K562 (cell line): ENCODE data around the gene CLP1. TPM values are rescaled to one million over a fixed set of nuclear protein-coding genes. Genes with fewer than 3 reads are reported as not detected.

Source experiments
- ATF3 ChIP-seq, 2 experiments: fragments of 450-650 bp in 1 of 2; sonication (generic) in 1 of 2; formaldehyde crosslinking in 1 of 2; IDR thresholded peaks in 1 of 2; conservative IDR thresholded peaks in 1 of 2; 2 replicates each; pipeline versions ENCODE4 v1.6.1 to v1.8.1; 2016 to 2023; ENCODE audit warnings: mild to moderate bottlenecking in 2 of 2, moderate library complexity in 2 of 2, inconsistent platforms in 1 of 2, missing genetic modification reagents in 1 of 2
- CREB3L1 ChIP-seq: fragments of 450-650 bp; IDR thresholded peaks from 2 replicates; pipeline ENCODE4 v1.6.1; 2014; ENCODE audit warnings: low read depth, mild to moderate bottlenecking, moderate library complexity, borderline replicate concordance
- CUX1 ChIP-seq: fragments of 200-800 bp; sonication (Bioruptor generic); IDR thresholded peaks from 2 replicates; pipeline ENCODE4 v1.6.1; 2016; ENCODE audit warnings: missing genetic modification characterization, missing compliant biosample characterization
- DDX20 ChIP-seq: fragments of 450-650 bp; IDR thresholded peaks from 2 replicates; pipeline ENCODE4 v1.6.1; 2016; ENCODE audit warnings: missing genetic modification characterization, low read depth, mild to moderate bottlenecking, missing compliant biosample characterization, moderate library complexity
- ETV5 ChIP-seq: sonication (generic); formaldehyde crosslinking; IDR thresholded peaks from 2 replicates; pipeline ENCODE4 v1.4.0; 2020; ENCODE audit warnings: low read depth, mild to moderate bottlenecking, missing genetic modification reagents
- HES1 ChIP-seq: fragments of 450-650 bp; IDR thresholded peaks from 2 replicates; pipeline ENCODE4 v1.6.1; 2016; ENCODE audit warnings: low read depth, mild to moderate bottlenecking, moderate library complexity
- HMGN3 ChIP-seq: IDR thresholded peaks from 2 replicates; pipeline ENCODE4 v1.6.1; 2011; ENCODE audit warnings: borderline replicate concordance, low read depth, mild to moderate bottlenecking, mixed read lengths, low read length; ENCODE audit not compliant: insufficient read length; ENCODE audit errors: extremely low read depth
- HSF4 ChIP-seq: fragments of 250-450 bp; sonication (Bioruptor Pico); IDR thresholded peaks from 2 replicates; pipeline ENCODE4 v2.1.2; 2022; ENCODE audit warnings: mild to moderate bottlenecking, moderate library complexity, borderline replicate concordance
- NFXL1 ChIP-seq: fragments of 450-650 bp; formaldehyde crosslinking; IDR thresholded peaks from 2 replicates; pipeline ENCODE4 v1.4.0; 2021; ENCODE audit warnings: mild to moderate bottlenecking
- RAD51 ChIP-seq: fragments of 450-650 bp; IDR thresholded peaks from 2 replicates; pipeline ENCODE4 v1.7.1; 2016; ENCODE audit warnings: low read depth, mild to moderate bottlenecking, borderline replicate concordance
- STAT5B ChIP-seq: fragments of 250-450 bp; sonication (Bioruptor Pico); IDR thresholded peaks from 2 replicates; pipeline ENCODE4 v1.8.0; 2021; ENCODE audit warnings: mild to moderate bottlenecking, inconsistent platforms
- TCF7 ChIP-seq: sonication (generic); IDR thresholded peaks from 2 replicates; pipeline ENCODE4 v1.6.1; 2016; ENCODE audit warnings: antibody characterized with exemption, borderline replicate concordance
- THRB ChIP-seq: fragments of 450-650 bp; formaldehyde crosslinking; conservative IDR thresholded peaks from 2 replicates; pipeline ENCODE4 v1.4.0; 2022; ENCODE audit warnings: mild to moderate bottlenecking, missing genetic modification characterization
- polyA plus RNA-seq, 8 experiments: library from polyadenylated mRNA; depleted of rRNA in 4 of 8; stranded (reverse) in 5 of 8; unstranded in 3 of 8; fragments of >200 nt; fragmentation: Nextera tagmentation in 2 of 8; fragmentation: Illumina TruSeq in 1 of 8; extraction: Ambion mirVana in 2 of 8; extraction: Trizol in 1 of 8; gene quantifications; 2 replicates each; pipeline versions ENCODE4 v1.2.1 to v1.2.3, GENCODE V29; 2011 to 2014; ENCODE audit warnings: inconsistent platforms in 1 of 8, missing spikeins in 1 of 8
- total RNA-seq, 7 experiments: library from RNA; depleted of rRNA in 6 of 7; stranded (reverse); fragments of >200 nt in 6 of 7; fragmentation: Illumina TruSeq in 2 of 7; extraction: Trizol in 2 of 7; gene quantifications; 2 replicates each; pipeline versions ENCODE4 v1.2.1 to v1.2.3, GENCODE V29; 2011 to 2021; ENCODE audit warnings: low replicate concordance in 1 of 7

Gene CLP1
- total and polyA plus RNA-seq, 9 of the 15 experiments (the other 6 are each of a cell fraction or from before 2014, with no cell fraction given) = 19.1 to 46.2 (median 27.8) TPM

- TF ChIP-seq CUX1 (CRISPR knock-in tag) = no peak
- TF ChIP-seq HES1 = no peak
- no peak for TF ChIP-seq STAT5B (CRISPR knock-in tag)
- TF ChIP-seq NFXL1 = no peak
- TF ChIP-seq CREB3L1 = peak; percentile 86; the same call in 1 of the 2 replicates
- TF ChIP-seq HMGN3 = peak; percentile 90
- TF ChIP-seq ATF3 (IDR thresholded peaks at IDR 0.05) = no peak
- TF ChIP-seq ATF3 (CRISPR knock-in tag; conservative IDR thresholded peaks at IDR 0.05) = no peak
- no peak for TF ChIP-seq TCF7
- no peak for TF ChIP-seq ETV5 (CRISPR knock-in tag)
- no peak for TF ChIP-seq RAD51
- no peak for TF ChIP-seq THRB (CRISPR knock-in tag)
- TF ChIP-seq HSF4 (CRISPR knock-in tag) = no peak
- TF ChIP-seq DDX20 (tag) = no peak
Observed at GRCh38 chr11:57667736-57668433, 10.3 kb downstream of the CLP1 start, which contains the start of gene ZDHHC5 (continued).
